ENCODE results near the gene MSI2.

Gene MSI2

GRCh38 chr17:57684711-57685498 lies 428.6 kb downstream of the MSI2 start:
- no peak for DNase-seq (ENCODE audit: low read depth)

GRCh38 chr17:57685499-57686132 lies 429.3 kb downstream of the MSI2 start:
- DNase-seq (ENCODE audit: low read depth), result no peak

GRCh38 chr17:57687642-57688041 lies 431.3 kb downstream of the MSI2 start:
- DNase-seq (ENCODE audit: low read depth), result no peak

GRCh38 chr17:57689254-57689653 lies 432.9 kb downstream of the MSI2 start:
- DNase-seq (ENCODE audit: low read depth), result no peak

GRCh38 chr17:57691939-57692338 lies 435.6 kb downstream of the MSI2 start:
- DNase-seq (ENCODE audit: low read depth), result no peak

- DNase-seq (ENCODE audit: low read depth), result no peak
Observed at GRCh38 chr17:57692770-57693169, 436.4 kb downstream of the MSI2 start.

GRCh38 chr17:57694051-57694450 lies 437.7 kb downstream of the MSI2 start:
- DNase-seq (ENCODE audit: low read depth), result no peak

GRCh38 chr17:57696050-57696449 lies 439.7 kb downstream of the MSI2 start:
- DNase-seq (ENCODE audit: low read depth), result no peak

- no peak for DNase-seq (ENCODE audit: low read depth)
Observed at GRCh38 chr17:57697197-57697596, 440.9 kb downstream of the MSI2 start.

GRCh38 chr17:57697891-57698711 lies 441.8 kb downstream of the MSI2 start:
- DNase-seq (ENCODE audit: low read depth), result no peak

- DNase-seq (ENCODE audit: low read depth), result no peak
Observed at GRCh38 chr17:57699751-57700219, 443.5 kb downstream of the MSI2 start.

GRCh38 chr17:57701124-57701523 lies 444.8 kb downstream of the MSI2 start:
- DNase-seq (ENCODE audit: low read depth), result no peak

GRCh38 chr17:57703273-57703672 lies 446.9 kb downstream of the MSI2 start:
- no peak for DNase-seq (ENCODE audit: low read depth)

GRCh38 chr17:57704448-57704847 lies 448.1 kb downstream of the MSI2 start:
- no peak for DNase-seq (ENCODE audit: low read depth)

GRCh38 chr17:57705921-57706695 lies 449.8 kb downstream of the MSI2 start:
- no peak for DNase-seq (ENCODE audit: low read depth)

GRCh38 chr17:57706761-57707160 lies 450.4 kb downstream of the MSI2 start:
- DNase-seq (ENCODE audit: low read depth), result no peak

- DNase-seq (ENCODE audit: low read depth), result no peak
Observed at GRCh38 chr17:57707892-57708291, 451.6 kb downstream of the MSI2 start.

GRCh38 chr17:57708410-57708809 lies 452.1 kb downstream of the MSI2 start:
- no peak for DNase-seq (ENCODE audit: low read depth)

- no peak for DNase-seq (ENCODE audit: low read depth)
Observed at GRCh38 chr17:57713140-57713539, 456.8 kb downstream of the MSI2 start.

- DNase-seq (ENCODE audit: low read depth), result no peak
Observed at GRCh38 chr17:57714665-57715180, 458.4 kb downstream of the MSI2 start.

- DNase-seq (ENCODE audit: low read depth), result no peak
Observed at GRCh38 chr17:57715981-57716380, 459.7 kb downstream of the MSI2 start.

- DNase-seq (ENCODE audit: low read depth), result no peak
Observed at GRCh38 chr17:57718878-57719277, 462.6 kb downstream of the MSI2 start.
